ENCODE measurements around the gene GATA5.

DNA sequence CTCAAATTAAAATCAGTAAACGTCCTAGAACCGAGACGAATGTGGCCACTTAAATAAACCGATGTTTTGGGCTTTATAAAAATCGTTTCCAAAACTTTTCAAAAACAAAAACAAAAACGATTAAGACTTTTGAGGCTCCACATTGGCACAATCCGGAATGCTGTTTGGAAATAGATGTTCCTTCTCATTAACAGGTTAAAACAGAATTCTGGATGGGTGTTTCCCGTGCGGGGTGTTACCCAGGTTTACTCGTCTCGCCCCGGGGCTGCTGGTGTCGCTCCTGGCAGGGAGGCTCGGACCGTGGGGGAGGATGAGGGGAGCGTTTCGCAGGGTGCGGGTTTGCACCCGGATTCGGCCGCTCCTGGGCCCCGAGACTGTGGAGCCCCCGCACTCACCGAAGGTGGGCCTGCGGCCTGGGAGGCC lies 1.2 kb downstream of the GATA5 start:
- TF ChIP-seq YY1 (IDR thresholded peaks at IDR 0.05; ENCODE audit: low read depth) (no peak), CEBPB (IDR thresholded peaks at IDR 0.05) (no peak), EGR1 (IDR thresholded peaks at IDR 0.05) (no peak)
